HEK293 (cell line): ENCODE measurements around the gene CHRNA7.

ENCODE experiments used
- FEZF1 ChIP-seq: fragments of 450-650 bp; formaldehyde crosslinking; IDR thresholded peaks from 2 replicates; pipeline ENCODE4 v1.5.1; 2016; ENCODE audit warnings: missing biosample characterization, missing genetic modification characterization
- SALL2 ChIP-seq: fragments of 450-650 bp; formaldehyde crosslinking; IDR thresholded peaks from 2 replicates; pipeline ENCODE4 v1.5.0; 2017; ENCODE audit warnings: missing biosample characterization, mild to moderate bottlenecking, missing genetic modification characterization, borderline replicate concordance
- SP7 ChIP-seq: fragments of 450-650 bp; formaldehyde crosslinking; IDR thresholded peaks from 2 replicates; pipeline ENCODE4 v1.5.1; 2016; ENCODE audit warnings: missing biosample characterization, missing genetic modification characterization
- YY1 ChIP-seq: fragments of 450-650 bp; formaldehyde crosslinking; IDR thresholded peaks from 2 replicates; pipeline ENCODE4 v1.5.1; 2018; ENCODE audit warnings: missing biosample characterization, missing genetic modification characterization
- ZFP37 ChIP-seq: fragments of 450-650 bp; formaldehyde crosslinking; IDR thresholded peaks from 2 replicates; pipeline ENCODE4 v1.5.1; 2016; ENCODE audit warnings: missing biosample characterization, missing genetic modification characterization
- ZNF114 ChIP-seq: fragments of 450-650 bp; formaldehyde crosslinking; IDR thresholded peaks from 2 replicates; pipeline ENCODE4 v1.5.0; 2017; ENCODE audit warnings: missing biosample characterization, missing genetic modification characterization
- ZNF571 ChIP-seq: fragments of 450-650 bp; formaldehyde crosslinking; IDR thresholded peaks from 2 replicates; pipeline ENCODE4 v1.5.0; 2017; ENCODE audit warnings: missing biosample characterization, missing genetic modification characterization
- ZNF785 ChIP-seq: fragments of 450-650 bp; formaldehyde crosslinking; IDR thresholded peaks from 2 replicates; pipeline ENCODE4 v1.5.1; 2016; ENCODE audit warnings: missing biosample characterization, missing genetic modification characterization
- TF ChIP-seq, protein P1 (sequence below): fragments of 450-650 bp; formaldehyde crosslinking; IDR thresholded peaks from 2 replicates; pipeline ENCODE4 v1.5.1; 2016; ENCODE audit warnings: missing biosample characterization, missing genetic modification characterization
- TF ChIP-seq, protein P2 (sequence below): fragments of 450-650 bp; formaldehyde crosslinking; IDR thresholded peaks from 2 replicates; pipeline ENCODE4 v1.5.1; 2016; ENCODE audit warnings: missing biosample characterization, missing genetic modification characterization
- TF ChIP-seq, protein P3 (sequence below): fragments of 450-650 bp; formaldehyde crosslinking; IDR thresholded peaks from 2 replicates; pipeline ENCODE4 v1.5.1; 2016; ENCODE audit warnings: missing biosample characterization, missing genetic modification characterization

DNA sequence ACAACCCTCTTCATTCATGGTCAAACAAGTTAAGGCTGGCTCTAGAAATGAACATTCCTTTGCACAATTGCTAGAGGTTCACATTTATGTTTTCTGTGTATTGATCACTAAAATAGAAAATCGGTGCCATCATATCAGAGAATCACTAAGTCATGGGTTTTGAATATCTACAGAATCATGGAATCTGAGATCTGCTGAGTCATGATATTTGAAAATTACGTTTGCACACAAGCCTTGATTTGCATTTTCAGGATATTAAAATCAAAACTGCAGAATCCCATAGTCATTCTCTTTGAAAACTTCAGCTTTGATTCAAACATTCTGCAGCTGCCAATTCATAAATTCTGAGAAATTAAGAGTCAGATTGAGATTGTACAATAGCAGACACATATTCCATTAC is 26.1 kb upstream of the CHRNA7 start:
- TF ChIP-seq, protein P1, sequence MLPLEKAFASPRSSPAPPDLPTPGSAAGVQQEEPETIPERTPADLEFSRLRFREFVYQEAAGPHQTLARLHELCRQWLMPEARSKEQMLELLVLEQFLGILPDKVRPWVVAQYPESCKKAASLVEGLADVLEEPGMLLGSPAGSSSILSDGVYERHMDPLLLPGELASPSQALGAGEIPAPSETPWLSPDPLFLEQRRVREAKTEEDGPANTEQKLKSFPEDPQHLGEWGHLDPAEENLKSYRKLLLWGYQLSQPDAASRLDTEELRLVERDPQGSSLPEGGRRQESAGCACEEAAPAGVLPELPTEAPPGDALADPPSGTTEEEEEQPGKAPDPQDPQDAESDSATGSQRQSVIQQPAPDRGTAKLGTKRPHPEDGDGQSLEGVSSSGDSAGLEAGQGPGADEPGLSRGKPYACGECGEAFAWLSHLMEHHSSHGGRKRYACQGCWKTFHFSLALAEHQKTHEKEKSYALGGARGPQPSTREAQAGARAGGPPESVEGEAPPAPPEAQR (tag by site-specific recombination), result no peak
- TF ChIP-seq FEZF1 (tag by site-specific recombination) (no peak), SP7 (no peak), YY1 (tag by site-specific recombination) (no peak), ZNF785 (tag by site-specific recombination) (no peak), ZNF114 (no peak), ZFP37 (tag by site-specific recombination) (no peak), ZNF571 (tag by site-specific recombination) (no peak), SALL2 (tag by site-specific recombination) (no peak)
- TF ChIP-seq, protein P2, sequence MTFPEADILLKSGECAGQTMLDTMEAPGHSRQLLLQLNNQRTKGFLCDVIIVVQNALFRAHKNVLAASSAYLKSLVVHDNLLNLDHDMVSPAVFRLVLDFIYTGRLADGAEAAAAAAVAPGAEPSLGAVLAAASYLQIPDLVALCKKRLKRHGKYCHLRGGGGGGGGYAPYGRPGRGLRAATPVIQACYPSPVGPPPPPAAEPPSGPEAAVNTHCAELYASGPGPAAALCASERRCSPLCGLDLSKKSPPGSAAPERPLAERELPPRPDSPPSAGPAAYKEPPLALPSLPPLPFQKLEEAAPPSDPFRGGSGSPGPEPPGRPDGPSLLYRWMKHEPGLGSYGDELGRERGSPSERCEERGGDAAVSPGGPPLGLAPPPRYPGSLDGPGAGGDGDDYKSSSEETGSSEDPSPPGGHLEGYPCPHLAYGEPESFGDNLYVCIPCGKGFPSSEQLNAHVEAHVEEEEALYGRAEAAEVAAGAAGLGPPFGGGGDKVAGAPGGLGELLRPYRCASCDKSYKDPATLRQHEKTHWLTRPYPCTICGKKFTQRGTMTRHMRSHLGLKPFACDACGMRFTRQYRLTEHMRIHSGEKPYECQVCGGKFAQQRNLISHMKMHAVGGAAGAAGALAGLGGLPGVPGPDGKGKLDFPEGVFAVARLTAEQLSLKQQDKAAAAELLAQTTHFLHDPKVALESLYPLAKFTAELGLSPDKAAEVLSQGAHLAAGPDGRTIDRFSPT (tag by site-specific recombination), result no peak
- TF ChIP-seq, protein P3, sequence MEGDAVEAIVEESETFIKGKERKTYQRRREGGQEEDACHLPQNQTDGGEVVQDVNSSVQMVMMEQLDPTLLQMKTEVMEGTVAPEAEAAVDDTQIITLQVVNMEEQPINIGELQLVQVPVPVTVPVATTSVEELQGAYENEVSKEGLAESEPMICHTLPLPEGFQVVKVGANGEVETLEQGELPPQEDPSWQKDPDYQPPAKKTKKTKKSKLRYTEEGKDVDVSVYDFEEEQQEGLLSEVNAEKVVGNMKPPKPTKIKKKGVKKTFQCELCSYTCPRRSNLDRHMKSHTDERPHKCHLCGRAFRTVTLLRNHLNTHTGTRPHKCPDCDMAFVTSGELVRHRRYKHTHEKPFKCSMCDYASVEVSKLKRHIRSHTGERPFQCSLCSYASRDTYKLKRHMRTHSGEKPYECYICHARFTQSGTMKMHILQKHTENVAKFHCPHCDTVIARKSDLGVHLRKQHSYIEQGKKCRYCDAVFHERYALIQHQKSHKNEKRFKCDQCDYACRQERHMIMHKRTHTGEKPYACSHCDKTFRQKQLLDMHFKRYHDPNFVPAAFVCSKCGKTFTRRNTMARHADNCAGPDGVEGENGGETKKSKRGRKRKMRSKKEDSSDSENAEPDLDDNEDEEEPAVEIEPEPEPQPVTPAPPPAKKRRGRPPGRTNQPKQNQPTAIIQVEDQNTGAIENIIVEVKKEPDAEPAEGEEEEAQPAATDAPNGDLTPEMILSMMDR, result no peak
